ENCODE data around the gene RAG1. TPM values are rescaled to one million over a fixed set of nuclear protein-coding genes. Genes with fewer than 3 reads are reported as not detected.

The RAG1 gene
- total RNA-seq, 1 donor from 2014 or later, result 1.6 TPM

DNA sequence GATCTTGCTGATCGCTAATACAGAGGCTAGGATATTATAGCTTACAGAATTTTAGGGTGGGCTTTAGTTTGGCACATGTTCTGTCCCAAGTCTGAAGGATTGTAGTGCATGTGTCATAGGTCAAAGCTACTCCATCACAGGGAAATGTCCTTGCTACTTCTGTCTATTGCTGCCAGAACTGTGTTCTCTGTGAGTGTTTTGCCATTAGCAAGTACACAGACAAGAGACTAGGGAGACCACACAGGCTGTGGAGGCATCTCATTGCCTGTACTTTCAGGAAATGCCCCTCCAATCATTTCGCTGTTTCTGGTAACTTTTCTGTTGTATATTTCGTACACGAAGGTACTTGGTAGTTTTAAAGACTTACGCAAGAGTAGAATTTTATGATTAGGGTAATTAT is 55.7 kb downstream of the RAG1 start:
- Histone ChIP-seq H3K4me3 (ENCODE audit: low read length in 3 of 3) (no peak overlapping the region), H3K27me3 (ENCODE audit: control insufficient read depth in 3 of 3, insufficient read depth in 3 of 3, low read length in 3 of 3) (no peaks in the 10 kb centered on the region), H3K4me1 (ENCODE audit: control insufficient read depth in 3 of 3, insufficient read depth in 3 of 3, low read length in 3 of 3) (peaks cover 0 to 9% (median 0%) of the 10 kb centered on the region in 3 donors), H3K9ac (ENCODE audit: low read depth in 1 of 3, low read length in 3 of 3) (no peak overlapping the region), H3K27ac (ENCODE audit: low read depth, low read length) (no peak overlapping the region), H3K36me3 (ENCODE audit: control insufficient read depth in 3 of 3, insufficient read depth in 3 of 3, low read length in 3 of 3) (no peaks in the 10 kb centered on the region), H3K9me3 (ENCODE audit: control insufficient read depth in 3 of 3, low read length in 3 of 3) (no peaks in the 10 kb centered on the region)

DNA sequence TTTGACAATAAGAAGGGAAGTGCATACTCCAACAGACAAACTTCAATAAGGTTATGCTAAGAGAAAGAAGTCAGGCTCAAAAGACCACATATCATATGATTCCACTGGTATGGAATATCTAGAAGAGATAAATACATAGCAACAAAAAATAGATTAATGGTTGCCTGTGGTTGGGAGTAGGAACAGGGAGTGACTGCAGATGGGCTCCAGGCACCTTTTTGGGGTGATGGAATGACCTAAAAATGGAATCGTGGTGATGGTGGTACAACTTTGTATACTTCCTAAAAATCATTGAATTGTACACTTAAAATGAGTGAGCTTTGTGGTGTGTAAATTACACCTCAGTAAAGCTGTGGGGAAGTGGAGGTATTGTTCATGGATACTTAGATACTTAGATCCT is 59.2 kb downstream of the RAG1 start:
- H3K9me3 ChIP-seq (ENCODE audit: control insufficient read depth in 3 of 3, low read length in 3 of 3), result no peaks in the 10 kb centered on the region
- no peak overlapping the region for H3K4me3 ChIP-seq (ENCODE audit: low read length in 3 of 3)
- H3K27me3 ChIP-seq (ENCODE audit: control insufficient read depth in 3 of 3, insufficient read depth in 3 of 3, low read length in 3 of 3), result no peaks in the 10 kb centered on the region
- H3K27ac ChIP-seq (ENCODE audit: low read depth, low read length), result no peak overlapping the region
- H3K36me3 ChIP-seq (ENCODE audit: control insufficient read depth in 3 of 3, insufficient read depth in 3 of 3, low read length in 3 of 3), result no peaks in the 10 kb centered on the region
- H3K4me1 ChIP-seq (ENCODE audit: control insufficient read depth in 3 of 3, insufficient read depth in 3 of 3, low read length in 3 of 3), result no peaks in the 10 kb centered on the region
- H3K9ac ChIP-seq (ENCODE audit: low read depth in 1 of 3, low read length in 3 of 3), result no peak overlapping the region

DNA sequence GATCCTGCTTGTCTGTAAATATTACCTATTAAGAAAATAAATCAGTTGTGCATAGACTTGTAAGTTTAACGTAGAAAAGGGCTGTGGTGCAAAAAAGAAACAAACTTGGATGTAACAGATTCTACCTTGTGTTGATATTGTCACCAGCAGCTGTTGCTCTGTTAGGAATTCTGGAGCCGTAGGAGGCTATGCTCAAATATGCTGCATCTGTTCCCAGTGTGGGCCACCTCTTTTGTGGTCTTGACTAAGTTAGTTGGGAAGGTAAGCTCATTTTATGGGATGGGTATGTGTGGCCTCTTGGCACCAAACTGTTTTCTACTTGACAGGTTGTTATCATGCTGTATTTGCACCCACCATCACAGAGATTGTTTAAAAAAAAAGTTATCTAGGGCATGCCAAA is 59.7 kb downstream of the RAG1 start:
- Histone ChIP-seq H3K4me3 (ENCODE audit: low read length in 3 of 3) (no peak overlapping the region), H3K36me3 (ENCODE audit: control insufficient read depth in 3 of 3, insufficient read depth in 3 of 3, low read length in 3 of 3) (no peaks in the 10 kb centered on the region), H3K27me3 (ENCODE audit: control insufficient read depth in 3 of 3, insufficient read depth in 3 of 3, low read length in 3 of 3) (no peaks in the 10 kb centered on the region), H3K9ac (ENCODE audit: low read depth in 1 of 3, low read length in 3 of 3) (no peak overlapping the region), H3K9me3 (ENCODE audit: control insufficient read depth in 3 of 3, low read length in 3 of 3) (no peaks in the 10 kb centered on the region), H3K27ac (ENCODE audit: low read depth, low read length) (no peak overlapping the region), H3K4me1 (ENCODE audit: control insufficient read depth in 3 of 3, insufficient read depth in 3 of 3, low read length in 3 of 3) (no peaks in the 10 kb centered on the region)

DNA sequence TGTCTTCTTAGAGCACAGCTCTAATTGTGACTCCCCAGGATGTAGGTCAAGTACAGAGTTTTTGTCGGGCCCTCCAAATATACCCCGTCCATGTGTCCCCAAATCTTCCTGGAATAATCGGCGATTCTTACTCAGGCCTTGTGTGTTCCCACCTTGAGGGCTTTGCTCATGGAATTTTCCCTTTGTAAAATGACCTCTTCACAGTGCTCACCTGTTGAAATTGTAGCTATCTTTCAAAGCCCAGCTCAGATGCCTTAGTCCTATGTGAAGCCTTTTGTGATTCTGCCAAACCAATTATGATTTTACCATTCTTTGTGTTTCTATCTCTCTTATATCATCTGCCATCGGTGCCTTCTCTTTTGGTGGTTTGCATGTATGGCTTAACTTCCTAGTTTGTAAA is 60.3 kb downstream of the RAG1 start:
- H3K9ac ChIP-seq (ENCODE audit: low read depth in 1 of 3, low read length in 3 of 3), result no peak overlapping the region
- no peak overlapping the region for H3K4me3 ChIP-seq (ENCODE audit: low read length in 3 of 3)
- H3K9me3 ChIP-seq (ENCODE audit: control insufficient read depth in 3 of 3, low read length in 3 of 3), result no peaks in the 10 kb centered on the region
- no peaks in the 10 kb centered on the region for H3K4me1 ChIP-seq (ENCODE audit: control insufficient read depth in 3 of 3, insufficient read depth in 3 of 3, low read length in 3 of 3)
- no peaks in the 10 kb centered on the region for H3K36me3 ChIP-seq (ENCODE audit: control insufficient read depth in 3 of 3, insufficient read depth in 3 of 3, low read length in 3 of 3)
- no peak overlapping the region for H3K27ac ChIP-seq (ENCODE audit: low read depth, low read length)
- H3K27me3 ChIP-seq (ENCODE audit: control insufficient read depth in 3 of 3, insufficient read depth in 3 of 3, low read length in 3 of 3), result no peaks in the 10 kb centered on the region

DNA sequence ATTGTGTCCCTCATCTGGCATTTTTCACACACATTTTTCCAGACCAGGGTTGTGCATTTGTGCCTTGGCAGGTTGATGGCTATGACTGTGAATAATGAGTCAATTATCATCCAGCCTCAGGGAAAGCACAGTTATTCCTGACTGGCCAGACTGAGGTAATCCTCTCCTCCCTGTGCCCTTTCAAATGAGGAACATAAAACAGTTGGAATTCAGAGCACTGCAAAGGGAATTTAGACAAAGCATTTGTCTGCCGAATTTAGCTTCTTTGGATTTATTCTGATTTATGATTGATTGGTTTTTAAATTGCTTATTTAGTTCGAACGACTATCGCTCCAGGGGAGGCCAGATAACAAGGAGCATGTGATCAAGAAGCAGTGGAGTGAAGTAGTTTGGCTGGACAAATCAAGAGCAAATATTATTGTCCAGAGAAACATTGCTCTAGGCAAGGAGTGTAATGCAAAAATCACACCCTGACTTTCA is 61.0 kb downstream of the RAG1 start:
- H3K27me3 ChIP-seq (ENCODE audit: control insufficient read depth in 3 of 3, insufficient read depth in 3 of 3, low read length in 3 of 3), result no peaks in the 10 kb centered on the region
- no peak overlapping the region for H3K27ac ChIP-seq (ENCODE audit: low read depth, low read length)
- no peak overlapping the region for H3K4me3 ChIP-seq (ENCODE audit: low read length in 3 of 3)
- no peak overlapping the region for H3K9ac ChIP-seq (ENCODE audit: low read depth in 1 of 3, low read length in 3 of 3)
- H3K9me3 ChIP-seq (ENCODE audit: control insufficient read depth in 3 of 3, low read length in 3 of 3), result no peaks in the 10 kb centered on the region
- no peaks in the 10 kb centered on the region for H3K36me3 ChIP-seq (ENCODE audit: control insufficient read depth in 3 of 3, insufficient read depth in 3 of 3, low read length in 3 of 3)
- H3K4me1 ChIP-seq (ENCODE audit: control insufficient read depth in 3 of 3, insufficient read depth in 3 of 3, low read length in 3 of 3), result no peaks in the 10 kb centered on the region

Other genes with a start within 250 kb of the RAG1 start
- 12.5 TPM for gene TRAF6, start 57.7 kb upstream of the RAG1 start, total RNA-seq
- gene IFTAP, start 26.5 kb downstream of the RAG1 start, total RNA-seq, result 37.1 TPM
- not detected for gene RAG2, start 30.2 kb downstream of the RAG1 start, total RNA-seq